Activated naive CD4-positive, alpha-beta T cell treated with anti-CD3 and anti-CD28 coated beads, Interleukin-2, amount 50 U/mL, for 24 hours (primary cell): Measurements from ENCODE around the gene KLRC4.
"Not testable (repeated sequence)": the region's sequence is repeated elsewhere in the genome, so short reads cannot be mapped to it uniquely, and the experiment has no call there.

Experiments
- H3K27ac Mint-ChIP-seq: one replicate; pipeline ENCODE4 v1.8.0; 2021; ENCODE audit warnings: mild to moderate bottlenecking, mixed read lengths
- H3K27me3 Mint-ChIP-seq: one replicate; pipeline ENCODE4 v1.8.0; 2021; ENCODE audit warnings: mixed read lengths
- H3K36me3 Mint-ChIP-seq: one replicate; pipeline ENCODE4 v1.8.0; 2021; ENCODE audit warnings: mixed read lengths
- H3K4me1 Mint-ChIP-seq: one replicate; pipeline ENCODE4 v1.8.0; 2021; ENCODE audit warnings: mixed read lengths
- H3K4me3 Mint-ChIP-seq: one replicate; pipeline ENCODE4 v1.8.0; 2021; ENCODE audit warnings: mild to moderate bottlenecking, mixed read lengths
- H3K9me3 Mint-ChIP-seq: one replicate; pipeline ENCODE4 v1.8.0; 2021; ENCODE audit warnings: mixed read lengths

The KLRC4 gene, protein sequence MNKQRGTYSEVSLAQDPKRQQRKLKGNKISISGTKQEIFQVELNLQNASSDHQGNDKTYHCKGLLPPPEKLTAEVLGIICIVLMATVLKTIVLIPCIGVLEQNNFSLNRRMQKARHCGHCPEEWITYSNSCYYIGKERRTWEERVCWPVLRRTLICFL

DNA sequence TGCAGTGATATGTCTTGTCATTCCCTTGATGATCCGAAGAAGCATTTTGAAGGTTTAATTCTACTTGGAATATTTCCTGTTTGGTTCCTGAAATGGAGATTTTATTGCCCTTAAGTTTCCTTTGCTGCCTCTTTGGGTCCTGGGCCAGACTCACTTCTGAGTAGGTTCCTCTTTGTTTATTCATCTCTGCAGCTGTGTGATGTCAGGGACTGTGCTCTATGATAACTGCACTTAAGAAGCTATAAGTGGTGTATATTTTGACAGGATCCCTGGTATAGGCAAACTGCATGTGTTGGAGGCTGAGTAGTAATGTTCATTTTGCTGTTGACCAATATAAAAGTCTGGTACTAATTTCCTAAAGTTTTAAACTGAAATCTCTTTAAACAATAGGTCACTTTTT is at the start of gene KLRC4:
TSS of gene KLRC4 (minus strand) at position 366 of the 400 bp plus-strand sequence. CDS start at position 184, 182 bp downstream.
- Mint-ChIP-seq H3K27me3 (peaks cover 4% of the 10 kb centered on the region), H3K27ac (no peak within 1 kb of the TSS), H3K36me3 (no peaks in the 10 kb centered on the region), H3K4me1 (no peaks in the 10 kb centered on the region), H3K9me3 (no peaks in the 10 kb centered on the region), H3K4me3 (no peak within 1 kb of the TSS)

DNA sequence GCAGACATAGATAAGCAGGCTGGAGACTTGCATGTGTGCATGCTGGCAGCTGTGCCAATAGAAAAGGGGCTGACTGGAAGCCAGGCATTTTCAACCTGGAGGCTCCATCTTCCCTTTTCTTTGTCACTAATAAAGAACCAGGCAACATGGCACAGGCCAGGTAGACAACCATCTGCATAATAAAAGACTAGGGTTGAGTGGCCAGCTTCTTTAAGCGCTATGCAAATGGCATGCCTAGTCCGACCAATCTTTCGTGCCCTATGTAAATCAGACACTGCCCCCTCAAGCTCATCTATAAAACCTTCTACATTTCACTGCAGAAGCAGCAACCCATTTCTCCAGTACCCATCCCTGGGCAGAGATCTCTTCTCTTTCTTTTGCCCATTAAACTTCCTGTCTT is 48.2 kb upstream of the KLRC4 start:
- Mint-ChIP-seq H3K4me3 (no peak overlapping the region), H3K27ac (no peak overlapping the region), H3K4me1 (no peaks in the 10 kb centered on the region), H3K9me3 (peaks cover 17% of the 10 kb centered on the region), H3K27me3 (peaks cover 7% of the 10 kb centered on the region), H3K36me3 (no peaks in the 10 kb centered on the region)

DNA sequence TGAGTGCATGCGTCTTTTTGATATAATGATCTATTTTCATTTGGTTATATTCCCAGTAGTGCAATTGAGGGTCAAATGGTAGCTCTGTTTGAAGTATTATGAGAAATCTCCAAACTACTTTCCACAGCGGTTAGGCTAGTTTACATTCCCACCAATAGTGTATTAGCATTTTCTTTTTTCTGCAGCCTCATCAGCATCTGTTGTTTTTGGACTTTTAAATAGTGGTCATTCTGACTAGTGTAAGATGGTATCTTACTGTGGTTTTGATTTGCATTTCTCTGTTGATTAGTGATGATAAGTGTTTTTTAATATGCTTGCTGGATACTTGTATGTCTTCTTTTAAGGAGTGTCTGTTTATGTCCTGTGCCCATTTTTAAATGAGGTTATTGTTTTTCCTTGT is 47.3 kb upstream of the KLRC4 start:
- Mint-ChIP-seq H3K9me3 (peaks cover 12% of the 10 kb centered on the region), H3K36me3 (no peaks in the 10 kb centered on the region), H3K27ac (no peak overlapping the region)

DNA sequence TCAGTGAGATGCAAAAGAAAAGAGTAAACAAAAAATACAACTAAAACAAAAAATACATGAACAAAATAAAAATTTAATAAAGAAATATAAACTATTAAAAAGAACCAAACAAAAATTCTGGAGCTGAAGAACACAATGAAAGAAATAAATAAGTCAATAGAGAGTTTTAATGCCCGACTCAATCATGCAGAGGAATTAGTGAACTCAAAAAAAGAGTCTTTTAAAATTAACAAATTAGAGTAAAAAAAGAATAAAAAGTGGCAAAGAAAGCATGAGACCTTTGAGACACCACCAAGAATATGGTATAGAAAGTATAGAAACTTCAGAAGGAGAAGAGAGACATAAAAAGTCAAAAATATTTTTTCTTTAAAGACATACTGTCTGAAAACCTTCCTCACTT is 46.2 kb upstream of the KLRC4 start:
- Mint-ChIP-seq H3K36me3 (no peaks in the 10 kb centered on the region), H3K27me3 (peaks cover 4% of the 10 kb centered on the region), H3K4me3 (no peak overlapping the region), H3K9me3 (peaks cover 9% of the 10 kb centered on the region), H3K27ac (no peak overlapping the region), H3K4me1 (no peaks in the 10 kb centered on the region)

More for the DNA sequence above, 47.3 kb upstream of the KLRC4 start:
- H3K4me1 Mint-ChIP-seq, result no peaks in the 10 kb centered on the region
- H3K27me3 Mint-ChIP-seq, result peaks cover 5% of the 10 kb centered on the region
- no peak overlapping the region for H3K4me3 Mint-ChIP-seq

- Mint-ChIP-seq H3K27me3 (peaks cover 6% of the 10 kb centered on the region), H3K4me1 (no peaks in the 10 kb centered on the region), H3K4me3 (no peak overlapping the region), H3K27ac (no peak overlapping the region), H3K36me3 (no peaks in the 10 kb centered on the region), H3K9me3 (peaks cover 9% of the 10 kb centered on the region)
Measured at GRCh38 chr12:10454531-10454930, 45.0 kb upstream of the KLRC4 start.

- no peak within 1 kb of the TSS for H3K4me3 Mint-ChIP-seq
- H3K27me3 Mint-ChIP-seq, result peaks cover 7% of the 10 kb centered on the region
- no peaks in the 10 kb centered on the region for H3K36me3 Mint-ChIP-seq
- no peaks in the 10 kb centered on the region for H3K4me1 Mint-ChIP-seq
- H3K27ac Mint-ChIP-seq, result no peak within 1 kb of the TSS
- peaks cover 9% of the 10 kb centered on the region for H3K9me3 Mint-ChIP-seq
Measured at GRCh38 chr12:10453156-10453555, 43.6 kb upstream of the KLRC4 start, which contains the start of gene KLRC1. KLRC1 (minus strand) TSS chr12:10453377; CDS start chr12:10451156, 2,221 bp downstream.

GRCh38 chr12:10448236-10448635 is 38.7 kb upstream of the KLRC4 start:
- no peaks in the 10 kb centered on the region for H3K9me3 Mint-ChIP-seq
- no peaks in the 10 kb centered on the region for H3K4me1 Mint-ChIP-seq
- no peaks in the 10 kb centered on the region for H3K36me3 Mint-ChIP-seq
- no peak overlapping the region for H3K4me3 Mint-ChIP-seq
- peaks cover 7% of the 10 kb centered on the region for H3K27me3 Mint-ChIP-seq
- H3K27ac Mint-ChIP-seq, result no peak overlapping the region

DNA sequence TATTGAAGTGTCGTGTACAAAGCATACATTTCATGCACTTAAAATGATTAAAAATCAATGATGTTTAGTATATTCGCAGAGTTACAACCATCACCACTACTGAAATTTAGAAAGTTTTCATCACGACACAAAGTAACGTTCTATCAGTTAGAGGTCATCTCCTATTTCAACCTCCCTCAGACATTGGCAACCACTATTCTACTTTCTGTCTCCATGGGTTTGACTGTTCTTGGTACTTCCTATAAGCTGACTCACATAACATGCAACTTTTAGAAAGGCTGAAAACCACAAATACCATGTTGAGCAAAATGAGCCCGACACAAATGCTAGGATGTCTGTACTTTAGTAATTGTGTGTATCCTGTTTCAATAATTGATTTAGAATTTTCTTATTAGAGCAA is 36.5 kb upstream of the KLRC4 start:
- not testable (repeated sequence) for H3K27me3 Mint-ChIP-seq, H3K4me1 Mint-ChIP-seq, H3K9me3 Mint-ChIP-seq, H3K36me3 Mint-ChIP-seq, H3K4me3 Mint-ChIP-seq, H3K27ac Mint-ChIP-seq

DNA sequence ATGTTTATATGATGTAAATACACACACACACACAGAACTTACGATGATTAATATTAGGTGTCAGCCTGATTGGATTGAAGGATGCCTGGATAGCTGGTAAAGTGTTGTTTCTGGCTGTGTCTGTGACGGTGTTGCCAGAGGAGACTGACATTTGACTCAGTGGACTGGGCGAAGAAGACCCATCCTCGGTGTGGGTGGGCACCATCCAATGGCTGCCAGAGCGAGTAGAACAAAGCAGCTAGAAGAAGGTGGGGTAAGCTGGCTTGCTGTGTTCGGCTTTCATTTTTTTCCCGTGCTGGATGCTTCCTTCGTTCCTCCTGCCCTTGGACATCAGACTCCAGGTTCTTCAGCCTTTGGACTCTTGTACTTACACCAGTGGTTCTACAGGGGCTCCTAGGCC is 31.6 kb upstream of the KLRC4 start:
- not testable (repeated sequence) for H3K4me1 Mint-ChIP-seq, H3K4me3 Mint-ChIP-seq, H3K9me3 Mint-ChIP-seq, H3K27me3 Mint-ChIP-seq, H3K27ac Mint-ChIP-seq, H3K36me3 Mint-ChIP-seq

- not testable (repeated sequence) for H3K27me3 Mint-ChIP-seq, H3K9me3 Mint-ChIP-seq, H3K36me3 Mint-ChIP-seq, H3K4me3 Mint-ChIP-seq, H3K27ac Mint-ChIP-seq, H3K4me1 Mint-ChIP-seq
Measured at GRCh38 chr12:10439608-10440274, 30.2 kb upstream of the KLRC4 start.

GRCh38 chr12:10437601-10438000 is 28.0 kb upstream of the KLRC4 start:
- not testable (repeated sequence) for H3K27ac Mint-ChIP-seq, H3K36me3 Mint-ChIP-seq, H3K27me3 Mint-ChIP-seq, H3K4me1 Mint-ChIP-seq, H3K4me3 Mint-ChIP-seq, H3K9me3 Mint-ChIP-seq

DNA sequence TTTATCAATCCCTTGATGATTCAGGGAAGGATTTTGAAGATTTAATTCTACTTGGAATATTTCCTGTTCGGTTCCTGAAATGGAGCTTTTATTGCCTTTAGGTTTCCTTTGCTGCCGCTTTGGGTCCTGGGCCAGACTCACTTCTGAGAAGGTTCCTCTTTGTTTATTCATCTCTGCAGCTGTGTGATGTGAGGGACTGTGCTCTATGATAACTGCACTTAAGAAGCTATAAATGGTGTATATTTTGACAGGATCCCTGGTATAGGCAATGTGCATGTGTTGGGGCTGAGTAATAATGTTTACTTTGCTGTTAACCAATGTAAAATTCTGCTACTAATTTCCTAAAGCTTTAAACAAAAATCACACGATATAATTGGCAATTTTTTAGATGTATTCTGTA is 26.3 kb upstream of the KLRC4 start, which contains the start of gene KLRC2:
TSS of gene KLRC2 (minus strand) at position 195 of the 400 bp plus-strand sequence. CDS start at position 171, 24 bp downstream.
- H3K27ac Mint-ChIP-seq, H3K4me1 Mint-ChIP-seq, H3K9me3 Mint-ChIP-seq, H3K27me3 Mint-ChIP-seq, H3K36me3 Mint-ChIP-seq, H3K4me3 Mint-ChIP-seq: not testable (repeated sequence)

- H3K36me3 Mint-ChIP-seq, H3K27ac Mint-ChIP-seq, H3K4me3 Mint-ChIP-seq, H3K9me3 Mint-ChIP-seq, H3K4me1 Mint-ChIP-seq, H3K27me3 Mint-ChIP-seq: not testable (repeated sequence)
Measured at GRCh38 chr12:10430623-10431022, 21.1 kb upstream of the KLRC4 start.

DNA sequence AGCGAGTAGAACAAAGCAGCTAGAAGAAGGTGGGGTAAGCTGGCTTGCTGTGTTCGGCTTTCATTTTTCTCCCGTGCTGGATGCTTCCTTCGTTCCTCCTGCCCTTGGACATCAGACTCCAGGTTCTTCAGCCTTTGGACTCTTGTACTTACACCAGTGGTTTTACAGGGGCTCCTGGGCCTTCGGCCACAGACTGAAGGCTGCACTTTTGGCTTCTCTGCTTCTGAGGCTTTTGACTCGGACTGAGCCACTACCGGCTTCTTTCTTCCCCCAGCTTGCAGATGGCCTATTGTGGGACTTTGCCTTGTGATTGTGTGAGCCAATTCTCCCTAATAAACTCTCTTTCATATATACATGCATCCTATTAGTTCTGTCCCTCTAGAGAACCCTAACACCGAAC is 16.4 kb upstream of the KLRC4 start:
- H3K4me3 Mint-ChIP-seq, H3K27ac Mint-ChIP-seq, H3K4me1 Mint-ChIP-seq, H3K27me3 Mint-ChIP-seq, H3K36me3 Mint-ChIP-seq, H3K9me3 Mint-ChIP-seq: not testable (repeated sequence)

DNA sequence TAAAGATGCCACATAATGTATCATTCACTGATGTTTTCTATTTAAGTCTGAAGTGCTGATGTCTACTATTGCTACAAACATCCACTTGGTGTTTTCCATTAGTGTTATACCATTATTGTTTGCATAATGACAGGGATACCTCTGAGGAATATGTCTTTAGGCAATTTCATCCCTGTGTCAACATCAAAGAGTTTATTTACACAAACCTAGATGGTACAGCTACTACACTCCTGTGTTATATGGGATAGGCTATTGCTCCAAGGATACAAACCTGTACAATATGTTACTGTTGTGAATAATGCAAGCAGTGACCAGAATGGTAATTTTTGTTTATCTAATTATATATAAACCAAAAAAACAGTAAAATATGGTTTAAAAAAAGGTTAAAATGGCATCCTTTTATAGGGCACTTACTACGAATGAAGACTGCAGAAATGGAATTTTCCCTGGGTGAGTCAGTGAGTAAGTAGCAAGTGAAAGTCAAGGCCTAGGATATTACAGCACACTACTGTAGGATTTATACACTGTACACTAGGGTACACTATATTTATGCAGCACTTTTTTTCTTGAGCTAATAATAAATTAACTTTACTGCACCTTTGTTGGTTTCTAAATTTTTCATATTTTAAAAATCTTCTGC is 14.8 kb upstream of the KLRC4 start:
- H3K9me3 Mint-ChIP-seq, H3K4me1 Mint-ChIP-seq, H3K4me3 Mint-ChIP-seq, H3K27me3 Mint-ChIP-seq, H3K36me3 Mint-ChIP-seq, H3K27ac Mint-ChIP-seq: not testable (repeated sequence)

GRCh38 chr12:10422159-10422558 is 12.6 kb upstream of the KLRC4 start:
- H3K27ac Mint-ChIP-seq, H3K4me3 Mint-ChIP-seq, H3K9me3 Mint-ChIP-seq, H3K4me1 Mint-ChIP-seq, H3K27me3 Mint-ChIP-seq, H3K36me3 Mint-ChIP-seq: not testable (repeated sequence)
